ENCODE results near the gene CD3E. TPM values are rescaled to one million over a fixed set of nuclear protein-coding genes. Genes with fewer than 3 reads are reported as not detected.

The CD3E gene
- total and polyA plus RNA-seq, 9 of the 15 experiments (the other 6 are each of a cell fraction or from before 2014, with no cell fraction given) = 0.07 to 0.62 (median 0.19) TPM; not detected in 5

GRCh38 chr11:118359295-118359958, 54.9 kb downstream of the CD3E start, which contains the start of gene UBE4A (continued):
- TF ChIP-seq E2F6 (IDR thresholded peaks at IDR 0.05; ENCODE audit: borderline replicate concordance in 1 of 2, extremely low read depth in 1 of 2, insufficient read depth in 1 of 2, insufficient read length in 1 of 2, low read depth in 1 of 2, low read length in 1 of 2, poor library complexity in 1 of 2, severe bottlenecking in 1 of 2) (peak in 1 of 2 experiments; percentile 25), TCF15 (CRISPR knock-in tag; IDR thresholded peaks at IDR 0.05) (no peak), GATAD2A (IDR thresholded peaks at IDR 0.05) (no peak), WHSC1 (IDR thresholded peaks at IDR 0.05; ENCODE audit: low read length) (no peak), PRMT5 (CRISPR knock-in tag; IDR thresholded peaks at IDR 0.05) (no peak), JUNB (CRISPR knock-in tag; conservative IDR thresholded peaks at IDR 0.05) (0 out of 2 replicates have a peak, but pooled peaks have one; percentile 23), POLR2G (IDR thresholded peaks at IDR 0.05; ENCODE audit: low read depth, low read length) (peak; percentile 88), HCFC1 (IDR thresholded peaks at IDR 0.05; ENCODE audit: low read depth, low read length) (peak; percentile 84), HBP1 (CRISPR knock-in tag; IDR thresholded peaks at IDR 0.05) (no peak), MEIS2 (IDR thresholded peaks at IDR 0.05; ENCODE audit: partially characterized antibody) (peak; percentile 40), BHLHE40 (IDR thresholded peaks at IDR 0.05; ENCODE audit: low read length) (0 out of 2 replicates have a peak, but pooled peaks have one; percentile 11), ELF4 (CRISPR knock-in tag; IDR thresholded peaks at IDR 0.05) (peak; percentile 40), TCFL5 (CRISPR knock-in tag; conservative IDR thresholded peaks at IDR 0.05) (no peak), ZBTB2 (IDR thresholded peaks at IDR 0.05) (peak; percentile 93), XRCC4 (IDR thresholded peaks at IDR 0.05; ENCODE audit: extremely low read depth, insufficient read depth, insufficient read length) (no peak), MBD1 (CRISPR knock-in tag; IDR thresholded peaks at IDR 0.05) (no peak), LARP7 (IDR thresholded peaks at IDR 0.05) (no peak), NR0B1 (IDR thresholded peaks at IDR 0.05; ENCODE audit: partially characterized antibody) (no peak), SMARCE1 (IDR thresholded peaks at IDR 0.05) (no peak), SIX5 (IDR thresholded peaks at IDR 0.05; ENCODE audit: borderline replicate concordance in 1 of 2, insufficient read depth in 1 of 2, low read depth in 1 of 2, low read length in 2 of 2) (no peak; a peak in 2 of 4 replicates)

Measured in K562 (cell line).